ENCODE data around the gene AKR1C1.
"Not testable (repeated sequence)": the region's sequence is repeated elsewhere in the genome, so short reads cannot be mapped to it uniquely, and the experiment has no call there.

- TF ChIP-seq CTCF (IDR thresholded peaks at IDR 0.05); USF2 (CRISPR knock-in tag; IDR thresholded peaks at IDR 0.05); ATF3 (CRISPR knock-in tag; conservative IDR thresholded peaks at IDR 0.05); ELF4 (CRISPR knock-in tag; IDR thresholded peaks at IDR 0.05; ENCODE audit: low read depth); FOXJ3 (CRISPR knock-in tag; IDR thresholded peaks at IDR 0.05; ENCODE audit: borderline replicate concordance); MAX (CRISPR knock-in tag; IDR thresholded peaks at IDR 0.05); SP1 (CRISPR knock-in tag; conservative IDR thresholded peaks at IDR 0.05); ATF6 (CRISPR knock-in tag; IDR thresholded peaks at IDR 0.05); ATF2 (CRISPR knock-in tag; IDR thresholded peaks at IDR 0.05; ENCODE audit: borderline replicate concordance, low read depth): not testable (repeated sequence)
Measured at GRCh38 chr10:4951512-4952162, 11.6 kb upstream of the AKR1C1 start.

Data from WTC11 (cell line).